GM12878 (cell line): ENCODE results near the gene ITGB3BP. TPM values are rescaled to one million over a fixed set of nuclear protein-coding genes. Genes with fewer than 3 reads are reported as not detected.
A peak's percentile ranks its signal among the peaks of the same experiment; 100 is the strongest.

Experiments
- ATAC-seq: fragments of 200-7000 bp; cut with Tn5 transposase; 3 replicates; pipeline ENCODE4 v1.9.1; 2020; ENCODE audit warnings: mild to moderate bottlenecking, moderate library complexity
- BruUV-seq: library from RNA; stranded (reverse); fragments of 400-500 nt; replicated peaks from 2 replicates; lab custom pipeline; 2021; lab: Mats Ljungman, UMichigan
- CTCF ChIA-PET: fragments of 300-600 bp; sonication (Branson Sonifier 250); formaldehyde crosslinking; extraction: SDS; loops from one replicate; lab custom pipeline; 2021; ENCODE audit warnings: inconsistent platforms; lab: Yijun Ruan, JAX
- POLR2A ChIA-PET: fragments of 350-600 bp; formaldehyde crosslinking; extraction: SDS; loops from one replicate; lab custom pipeline; 2021; ENCODE audit warnings: inconsistent platforms; lab: Charles Lee
- RAD21 ChIA-PET: fragments of 300-600 bp; sonication (Branson Sonifier 250); formaldehyde crosslinking; loops from one replicate; lab custom pipeline; 2023; ENCODE audit warnings: antibody characterized with exemption; ENCODE audit not compliant: unreplicated experiment; lab: Charles Lee
- SMC1A ChIA-PET: fragments of 300-600 bp; sonication (Branson Sonifier 250); formaldehyde crosslinking; loops from one replicate; lab custom pipeline; 2023; ENCODE audit not compliant: unreplicated experiment, uncharacterized antibody; lab: Charles Lee
- DNase-seq: peaks from one replicate; pipeline ENCODE4 v3.0.0-alpha.2; 2011; ENCODE audit warnings: low read depth, low spot score
- FAIRE-seq: peaks from 3 replicates; lab custom pipeline; 2011; peaks lifted over from hg19 to GRCh38; lab: Jason Lieb, UNC
- H2AFZ ChIP-seq: 2 replicates; pipeline ENCODE4 v1.6.0; 2011; ENCODE audit warnings: low read depth, low read length, control low read depth; ENCODE audit not compliant: control insufficient read depth
- H3K27ac ChIP-seq: 2 replicates; pipeline ENCODE4 v1.5.1; 2011; ENCODE audit warnings: control low read depth; ENCODE audit not compliant: control insufficient read depth, insufficient read depth
- H3K27me3 ChIP-seq, 2 experiments: replicated peaks in 1 of 2; 2 replicates each; pipeline versions ENCODE4 v1.6.0 to v1.6.1; 2011; ENCODE audit warnings: low read length in 1 of 2; ENCODE audit not compliant: control insufficient read depth in 2 of 2, insufficient read depth in 2 of 2
- H3K36me3 ChIP-seq, 2 experiments: 2 replicates each; pipeline ENCODE4 v1.5.1; 2011; ENCODE audit warnings: low read length in 1 of 2; ENCODE audit not compliant: control insufficient read depth in 2 of 2, insufficient read depth in 2 of 2
- H3K4me1 ChIP-seq: 2 replicates; pipeline ENCODE4 v1.6.1; 2011; ENCODE audit warnings: mild to moderate bottlenecking, low read length, moderate library complexity, mixed read lengths; ENCODE audit not compliant: control insufficient read depth, insufficient read depth
- H3K4me2 ChIP-seq: 2 replicates; pipeline ENCODE4 v1.6.0; 2011; ENCODE audit warnings: control low read depth; ENCODE audit not compliant: control insufficient read depth, insufficient read depth
- H3K4me3 ChIP-seq: fragments of 200-600 bp; sonication (generic); 2 replicates; pipeline ENCODE4 v1.5.1; 2016
- H3K79me2 ChIP-seq: 2 replicates; pipeline ENCODE4 v1.6.0; 2011; ENCODE audit warnings: low read length; ENCODE audit not compliant: control insufficient read depth, insufficient read depth
- H3K9ac ChIP-seq: 2 replicates; pipeline ENCODE4 v1.8.0; 2011; ENCODE audit warnings: low read length, control low read depth, mixed read lengths; ENCODE audit not compliant: control insufficient read depth, insufficient read depth
- H3K9me3 ChIP-seq: replicated peaks from 3 replicates; pipeline ENCODE4 v1.5.1; 2011; ENCODE audit warnings: mild to moderate bottlenecking, low read length; ENCODE audit not compliant: control insufficient read depth, insufficient read depth
- H4K20me1 ChIP-seq: 2 replicates; pipeline ENCODE4 v1.6.0; 2011; ENCODE audit not compliant: control insufficient read depth, insufficient read depth
- ATF3 ChIP-seq: IDR thresholded peaks from 2 replicates; pipeline ENCODE4 v1.6.1; 2011; ENCODE audit warnings: low read depth, mild to moderate bottlenecking, low read length, moderate library complexity, borderline replicate concordance; ENCODE audit errors: extremely low read depth
- GABPA ChIP-seq: IDR thresholded peaks from 2 replicates; pipeline ENCODE4 v1.6.1; 2014; ENCODE audit warnings: antibody characterized with exemption, low read depth, mild to moderate bottlenecking, inconsistent platforms
- HDGF ChIP-seq: fragments of 450-650 bp; IDR thresholded peaks from 2 replicates; pipeline ENCODE4 v1.6.1; 2016; ENCODE audit warnings: antibody characterized with exemption
- NR2C1 ChIP-seq: fragments of 450-650 bp; IDR thresholded peaks from 2 replicates; pipeline ENCODE4 v1.6.1; 2017; ENCODE audit warnings: antibody characterized with exemption, mild to moderate bottlenecking, moderate library complexity
- NR2C2 ChIP-seq: IDR thresholded peaks from 2 replicates; pipeline ENCODE4 v1.6.1; 2011; ENCODE audit warnings: borderline replicate concordance, low read depth; ENCODE audit not compliant: control insufficient read depth, insufficient read length
- POLR2AphosphoS2 ChIP-seq: IDR thresholded peaks from 2 replicates; pipeline ENCODE4 v1.6.1; 2011; ENCODE audit warnings: low read depth, mild to moderate bottlenecking, low read length, improper control_type of control experiment, moderate library complexity
- RFX5 ChIP-seq: IDR thresholded peaks from 2 replicates; pipeline ENCODE4 v1.6.1; 2011; ENCODE audit warnings: low read depth, low read length, improper control_type of control experiment
- SKIL ChIP-seq: fragments of 450-650 bp; IDR thresholded peaks from 2 replicates; pipeline ENCODE4 v1.6.1; 2017; ENCODE audit warnings: mild to moderate bottlenecking, low read depth, inconsistent platforms; ENCODE audit not compliant: poor library complexity, severe bottlenecking
- WGBS: methylation state at CpG from one replicate; pipeline ENCODE4 v1.1.6; 2016; ENCODE audit warnings: low lambda C conversion rate; ENCODE audit not compliant: insufficient replicate concordance, insufficient coverage; ENCODE audit errors: missing lambda C conversion rate; 5-methylcytosine and 5-hydroxymethylcytosine counted together
- in situ Hi-C: fragments of 300-500 bp; cut with MboI; formaldehyde crosslinking; loops from 9 replicates; pipeline ENCODE4 v1.14.3; 2018; ENCODE audit warnings: mixed read lengths
- intact Hi-C: fragments of 100-400 bp; cut with micrococcal nuclease; formaldehyde crosslinking; loops from one replicate; pipeline ENCODE4 v1.14.2; 2022; ENCODE audit not compliant: unreplicated experiment
- polyA plus RNA-seq, 11 experiments: library from polyadenylated mRNA; depleted of rRNA in 4 of 11; unstranded in 6 of 11; stranded (reverse) in 5 of 11; fragments of >200 nt; fragmentation: Nextera tagmentation in 4 of 11; fragmentation: Illumina TruSeq in 1 of 11; extraction: Ambion mirVana in 4 of 11; extraction: Trizol in 1 of 11; gene quantifications; 1 replicate in 1 of 11; 2 replicates in 10 of 11; pipeline versions ENCODE4 v1.2.1 to v1.2.3, GENCODE V29; 2011 to 2016; ENCODE audit warnings: inconsistent platforms in 2 of 11, missing spikeins in 2 of 11, low read depth in 1 of 11
- total RNA-seq, 4 experiments: library from RNA; depleted of rRNA in 3 of 4; stranded (reverse); fragments of >200 nt in 3 of 4; fragmentation: Illumina TruSeq in 1 of 4; extraction: Trizol in 1 of 4; gene quantifications; 2 replicates each; pipeline versions ENCODE4 v1.2.1 to v1.2.3, GENCODE V29; 2013 to 2021
- TF ChIP-seq, protein P1 (sequence below): fragments of 450-650 bp; IDR thresholded peaks from 2 replicates; pipeline ENCODE4 v1.6.1; 2014; ENCODE audit warnings: mild to moderate bottlenecking
- TF ChIP-seq, protein P2 (sequence below): IDR thresholded peaks from 2 replicates; pipeline ENCODE4 v1.6.1; 2012; ENCODE audit warnings: improper control_type of control experiment, low read depth, low read length; ENCODE audit not compliant: insufficient replicate concordance

Gene ITGB3BP
- total and polyA plus RNA-seq, 10 of the 15 experiments (the other 5 are each of a cell fraction or from before 2014, with no cell fraction given), result 39.2 to 86.2 (median 61.8) TPM

DNA sequence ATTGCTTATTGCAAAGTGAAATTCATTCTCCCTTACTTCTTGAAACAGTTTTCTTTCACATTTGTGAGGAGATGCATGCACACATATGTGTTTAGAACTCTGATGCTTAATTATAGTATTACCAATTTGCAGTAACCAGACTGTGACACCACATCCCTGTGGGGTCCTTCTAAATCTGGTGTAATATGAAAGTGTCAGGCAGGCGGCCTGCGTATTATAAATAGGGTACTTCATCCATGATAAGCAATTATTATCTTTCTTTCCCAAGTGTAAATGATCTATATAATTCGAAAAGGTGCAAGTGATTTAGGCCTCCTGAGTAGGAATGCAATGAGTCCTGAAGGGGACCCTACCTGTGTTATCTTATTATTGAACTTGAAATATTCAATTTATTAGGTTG is 1.2 kb upstream of the ITGB3BP start:
- peak overlapping the region; percentile 77 for H3K4me2 ChIP-seq
- intact Hi-C loops (no loop called here), in situ Hi-C loops (no loop called here)
- no peak for TF ChIP-seq HDGF
- TF ChIP-seq, protein P1, sequence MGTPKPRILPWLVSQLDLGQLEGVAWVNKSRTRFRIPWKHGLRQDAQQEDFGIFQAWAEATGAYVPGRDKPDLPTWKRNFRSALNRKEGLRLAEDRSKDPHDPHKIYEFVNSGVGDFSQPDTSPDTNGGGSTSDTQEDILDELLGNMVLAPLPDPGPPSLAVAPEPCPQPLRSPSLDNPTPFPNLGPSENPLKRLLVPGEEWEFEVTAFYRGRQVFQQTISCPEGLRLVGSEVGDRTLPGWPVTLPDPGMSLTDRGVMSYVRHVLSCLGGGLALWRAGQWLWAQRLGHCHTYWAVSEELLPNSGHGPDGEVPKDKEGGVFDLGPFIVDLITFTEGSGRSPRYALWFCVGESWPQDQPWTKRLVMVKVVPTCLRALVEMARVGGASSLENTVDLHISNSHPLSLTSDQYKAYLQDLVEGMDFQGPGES, result no peak
- no peak for TF ChIP-seq POLR2AphosphoS2
- TF ChIP-seq SKIL, result no peak
- TF ChIP-seq, protein P2, sequence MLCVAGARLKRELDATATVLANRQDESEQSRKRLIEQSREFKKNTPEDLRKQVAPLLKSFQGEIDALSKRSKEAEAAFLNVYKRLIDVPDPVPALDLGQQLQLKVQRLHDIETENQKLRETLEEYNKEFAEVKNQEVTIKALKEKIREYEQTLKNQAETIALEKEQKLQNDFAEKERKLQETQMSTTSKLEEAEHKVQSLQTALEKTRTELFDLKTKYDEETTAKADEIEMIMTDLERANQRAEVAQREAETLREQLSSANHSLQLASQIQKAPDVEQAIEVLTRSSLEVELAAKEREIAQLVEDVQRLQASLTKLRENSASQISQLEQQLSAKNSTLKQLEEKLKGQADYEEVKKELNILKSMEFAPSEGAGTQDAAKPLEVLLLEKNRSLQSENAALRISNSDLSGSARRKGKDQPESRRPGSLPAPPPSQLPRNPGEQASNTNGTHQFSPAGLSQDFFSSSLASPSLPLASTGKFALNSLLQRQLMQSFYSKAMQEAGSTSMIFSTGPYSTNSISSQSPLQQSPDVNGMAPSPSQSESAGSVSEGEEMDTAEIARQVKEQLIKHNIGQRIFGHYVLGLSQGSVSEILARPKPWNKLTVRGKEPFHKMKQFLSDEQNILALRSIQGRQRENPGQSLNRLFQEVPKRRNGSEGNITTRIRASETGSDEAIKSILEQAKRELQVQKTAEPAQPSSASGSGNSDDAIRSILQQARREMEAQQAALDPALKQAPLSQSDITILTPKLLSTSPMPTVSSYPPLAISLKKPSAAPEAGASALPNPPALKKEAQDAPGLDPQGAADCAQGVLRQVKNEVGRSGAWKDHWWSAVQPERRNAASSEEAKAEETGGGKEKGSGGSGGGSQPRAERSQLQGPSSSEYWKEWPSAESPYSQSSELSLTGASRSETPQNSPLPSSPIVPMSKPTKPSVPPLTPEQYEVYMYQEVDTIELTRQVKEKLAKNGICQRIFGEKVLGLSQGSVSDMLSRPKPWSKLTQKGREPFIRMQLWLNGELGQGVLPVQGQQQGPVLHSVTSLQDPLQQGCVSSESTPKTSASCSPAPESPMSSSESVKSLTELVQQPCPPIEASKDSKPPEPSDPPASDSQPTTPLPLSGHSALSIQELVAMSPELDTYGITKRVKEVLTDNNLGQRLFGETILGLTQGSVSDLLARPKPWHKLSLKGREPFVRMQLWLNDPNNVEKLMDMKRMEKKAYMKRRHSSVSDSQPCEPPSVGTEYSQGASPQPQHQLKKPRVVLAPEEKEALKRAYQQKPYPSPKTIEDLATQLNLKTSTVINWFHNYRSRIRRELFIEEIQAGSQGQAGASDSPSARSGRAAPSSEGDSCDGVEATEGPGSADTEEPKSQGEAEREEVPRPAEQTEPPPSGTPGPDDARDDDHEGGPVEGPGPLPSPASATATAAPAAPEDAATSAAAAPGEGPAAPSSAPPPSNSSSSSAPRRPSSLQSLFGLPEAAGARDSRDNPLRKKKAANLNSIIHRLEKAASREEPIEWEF, result no peak
- TF ChIP-seq GABPA, result no peak
- TF ChIP-seq NR2C2, result no peak
- TF ChIP-seq NR2C1, result no peak
- no peak for TF ChIP-seq ATF3
- TF ChIP-seq RFX5, result no peak
- H3K79me2 ChIP-seq, result peaks cover 33% of the 10 kb centered on the region
- H3K27ac ChIP-seq, result peak overlapping the region; percentile 97
- no TSS peak for BruUV-seq
- CTCF ChIA-PET, result interaction anchor here (0.6 to 2.2 kb wide), 7 partner anchors 8 to 46 kb away, joined by 3 to 11 read pairs (median 4); no protein-coding TSS in a partner anchor
- RAD21 ChIA-PET, result no interaction called here
- no peaks in the 10 kb centered on the region for H3K9me3 ChIP-seq
- H3K27me3 ChIP-seq, result no peaks in the 10 kb centered on the region
- peak overlapping the region; percentile 88 for H3K9ac ChIP-seq
- DNase-seq, result no peak
- H3K4me3 ChIP-seq, result peak overlapping the region; percentile 83
- SMC1A ChIA-PET, result interaction anchor here (1.2 to 1.4 kb wide), 2 partner anchors 35 to 39 kb away, joined by 3 to 5 read pairs; no protein-coding TSS in a partner anchor
- H2AFZ ChIP-seq, result peak overlapping the region; percentile 100
- H4K20me1 ChIP-seq, result no peaks in the 10 kb centered on the region
- no peaks in the 10 kb centered on the region for H3K36me3 ChIP-seq
- peaks cover 6% of the 10 kb centered on the region for H3K4me1 ChIP-seq
- 0% methylated on average over 3 of the region's 3 CpGs for WGBS
- POLR2A ChIA-PET, result no interaction called here
- no peak for ATAC-seq
- FAIRE-seq, result no peak
